ENCODE data around the gene CACNB1. TPM values are rescaled to one million over a fixed set of nuclear protein-coding genes. Genes with fewer than 3 reads are reported as not detected.

CACNB1 gene
- total and polyA plus RNA-seq, 2 of the 13 experiments (the other 11 are each of a cell fraction or from before 2014, with no cell fraction given), result 0.75 to 1.5 TPM

DNA sequence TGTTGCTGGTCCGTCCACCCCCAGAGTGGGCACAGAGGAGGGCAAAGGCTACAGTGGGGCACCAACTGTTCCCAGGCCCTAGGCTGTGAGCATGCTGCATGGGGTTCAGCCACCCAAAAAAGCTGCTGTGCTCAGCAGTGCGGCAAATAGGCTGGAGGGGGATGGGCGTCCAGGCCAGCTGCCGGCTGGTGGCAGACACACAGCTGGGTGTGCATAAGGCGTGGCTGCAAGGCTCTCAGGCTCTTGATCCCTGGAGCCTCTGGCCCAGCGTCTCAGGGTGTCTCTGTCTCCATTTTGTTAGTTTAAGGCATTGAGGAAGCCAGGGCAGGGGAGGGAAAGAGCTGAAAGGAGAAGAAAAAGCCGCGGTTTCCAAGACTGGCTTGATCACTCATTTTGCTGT is 11.4 kb upstream of the CACNB1 start:
- POLR2A ChIA-PET, result interaction anchor here (3.0 kb wide), 1 partner anchor 9 kb away, joined by 22 read pairs; the partner anchor contains the start of gene RPL19
- H3K4me3 ChIP-seq (replicated peaks in 1 of 3; ENCODE audit: insufficient read depth in 1 of 3, low read depth in 2 of 3, low read length in 3 of 3), result no peak overlapping the region
- no peak for DNase-seq (ENCODE audit: low spot score)

DNA sequence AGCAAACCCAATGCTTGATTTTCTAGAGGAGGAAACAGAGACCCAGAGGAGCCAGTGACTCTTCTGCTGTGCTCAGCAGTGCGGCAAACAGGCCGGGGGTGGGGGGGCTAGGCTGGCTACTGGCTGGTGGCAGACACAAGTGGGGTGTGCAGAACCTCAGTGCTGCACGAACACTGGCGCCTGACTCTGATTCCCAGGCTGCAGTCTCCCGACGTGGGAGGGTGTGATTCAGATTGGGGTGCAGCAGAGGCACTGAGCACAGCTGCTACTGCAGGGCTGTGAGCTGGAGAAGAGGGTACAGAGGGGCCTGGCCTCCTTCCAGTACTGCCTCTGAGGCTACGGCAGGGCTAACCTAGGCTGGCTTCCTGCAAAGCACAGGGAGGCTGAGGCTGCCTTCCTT is 10.7 kb upstream of the CACNB1 start:
- Histone ChIP-seq H3K4me1 (ENCODE audit: insufficient read depth, low read length) (no peaks in the 10 kb centered on the region), H3K4me2 (ENCODE audit: low read depth, low read length) (no peak overlapping the region), H3K9ac (ENCODE audit: insufficient read depth, low read depth, low read length) (no peak overlapping the region), H3K4me3 (replicated peaks in 1 of 3; ENCODE audit: insufficient read depth in 1 of 3, low read depth in 2 of 3, low read length in 3 of 3) (no peak overlapping the region), H2AFZ (ENCODE audit: low read length) (no peak overlapping the region), H3K27me3 (ENCODE audit: control insufficient read depth in 1 of 2, insufficient read depth in 2 of 2, low read length in 2 of 2) (peaks cover 13 to 49% of the 10 kb centered on the region in 2 experiments; a peak in 4 of 5 replicates), H3K79me2 (ENCODE audit: insufficient read depth, low read length) (no peaks in the 10 kb centered on the region), H4K20me1 (ENCODE audit: insufficient read depth, low read length) (peaks cover 7% of the 10 kb centered on the region), H3K36me3 (replicated peaks in 1 of 2; ENCODE audit: control insufficient read depth in 1 of 2, insufficient read depth in 2 of 2, low read length in 2 of 2) (peaks cover 14 to 20% of the 10 kb centered on the region in 2 experiments), H3K9me3 (ENCODE audit: low read length) (no peaks in the 10 kb centered on the region), H3K27ac (ENCODE audit: extremely low read length, insufficient read depth, low read length) (no peak overlapping the region)
- peak; percentile 4; the same call in 2 of the 3 replicates for ATAC-seq
- FAIRE-seq, result no peak
- no TSS peak for BruUV-seq (replicated peaks)
- DNase-seq (ENCODE audit: low spot score), result no peak
- CTCF ChIA-PET (ENCODE audit: low intra/inter-chr PET ratio, low total read pairs), result interaction anchor here (0.9 to 4.3 kb wide), 2 partner anchors 34 to 37 kb away, joined by 3 to 35 read pairs; no protein-coding TSS in a partner anchor
- TF ChIP-seq SP140L (CRISPR knock-in tag; IDR thresholded peaks at IDR 0.05; ENCODE audit: borderline replicate concordance) (no peak), BRCA1 (CRISPR knock-in tag; IDR thresholded peaks at IDR 0.05) (no peak), ZNF331 (CRISPR knock-in tag; IDR thresholded peaks at IDR 0.05) (no peak), ZNF777 (CRISPR knock-in tag; IDR thresholded peaks at IDR 0.05) (no peak), ZNF354B (CRISPR knock-in tag; IDR thresholded peaks at IDR 0.05) (no peak)
- TF ChIP-seq, protein P1, sequence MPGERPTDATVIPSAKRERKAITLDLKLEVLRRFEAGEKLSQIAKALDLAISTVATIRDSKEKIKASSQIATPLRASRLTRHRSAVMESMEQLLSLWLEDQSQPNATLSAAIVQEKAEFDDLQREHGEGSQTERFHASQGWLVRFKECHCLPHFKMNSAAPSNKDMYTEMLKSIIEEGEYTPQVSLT (CRISPR knock-in tag; IDR thresholded peaks at IDR 0.05; ENCODE audit: borderline replicate concordance, low read depth), result no peak
- in situ Hi-C loops (cut with HindIII; ENCODE audit: extremely low pct_ligation_motif_present, low pct_unique_long_range_greater_than_20kb), result no loop called here
- POLR2A ChIA-PET, result interaction anchor here (3.0 kb wide), 1 partner anchor 8 kb away, joined by 22 read pairs; the partner anchor contains the start of gene RPL19
- WGBS (ENCODE audit: low lambda C conversion rate), result 11% methylated on average over 3 of the region's 7 CpGs
- intact Hi-C loops (cut with micrococcal nuclease; ENCODE audit: unreplicated experiment), result no loop called here

More for the DNA sequence above, 11.4 kb upstream of the CACNB1 start:
- CTCF ChIA-PET (ENCODE audit: low intra/inter-chr PET ratio, low total read pairs), result interaction anchor here (0.9 to 4.3 kb wide), 2 partner anchors 33 to 36 kb away, joined by 3 to 35 read pairs; no protein-coding TSS in a partner anchor
- H3K4me1 ChIP-seq (ENCODE audit: insufficient read depth, low read length), result no peaks in the 10 kb centered on the region
- peaks cover 8 to 13% of the 10 kb centered on the region in 2 experiments for H3K36me3 ChIP-seq (replicated peaks in 1 of 2; ENCODE audit: control insufficient read depth in 1 of 2, insufficient read depth in 2 of 2, low read length in 2 of 2)
- BruUV-seq (replicated peaks), result no TSS peak
- no peak overlapping the region for H3K9ac ChIP-seq (ENCODE audit: insufficient read depth, low read depth, low read length)
- peaks cover 13 to 53% of the 10 kb centered on the region in 2 experiments; a peak in 4 of 5 replicates for H3K27me3 ChIP-seq (ENCODE audit: control insufficient read depth in 1 of 2, insufficient read depth in 2 of 2, low read length in 2 of 2)
- TF ChIP-seq NCOR1 (IDR thresholded peaks at IDR 0.05; ENCODE audit: borderline replicate concordance, low read length) (no peak), NFRKB (IDR thresholded peaks at IDR 0.05) (no peak), KLF6 (CRISPR knock-in tag; IDR thresholded peaks at IDR 0.05) (no peak), ZNF768 (CRISPR knock-in tag; IDR thresholded peaks at IDR 0.05) (peak; percentile 69; the same call in 1 of the 2 replicates), AHR (CRISPR knock-in tag; IDR thresholded peaks at IDR 0.05) (no peak), ZNF101 (CRISPR knock-in tag; IDR thresholded peaks at IDR 0.05; ENCODE audit: borderline replicate concordance, low read depth) (no peak), SMARCE1 (IDR thresholded peaks at IDR 0.05; ENCODE audit: borderline replicate concordance) (no peak), SRSF4 (IDR thresholded peaks at IDR 0.05; ENCODE audit: low read depth, low read length, poor library complexity, severe bottlenecking) (no peak), NFIC (IDR thresholded peaks at IDR 0.05; ENCODE audit: low read length) (no peak), ZNF331 (CRISPR knock-in tag; IDR thresholded peaks at IDR 0.05) (peak; percentile 91), ZNF766 (CRISPR knock-in tag; IDR thresholded peaks at IDR 0.05; ENCODE audit: borderline replicate concordance) (no peak)
- in situ Hi-C loops (cut with HindIII; ENCODE audit: extremely low pct_ligation_motif_present, low pct_unique_long_range_greater_than_20kb) (no loop called here), intact Hi-C loops (cut with micrococcal nuclease; ENCODE audit: unreplicated experiment) (no loop called here)
- WGBS (ENCODE audit: low lambda C conversion rate), result 21% methylated on average over 7 of the region's 8 CpGs
- ATAC-seq, result no peak
- no peak for FAIRE-seq
- no peak overlapping the region for H3K27ac ChIP-seq (ENCODE audit: extremely low read length, insufficient read depth, low read length)
- no peaks in the 10 kb centered on the region for H3K9me3 ChIP-seq (ENCODE audit: low read length)
- H3K4me2 ChIP-seq (ENCODE audit: low read depth, low read length), result no peak overlapping the region
- no peak overlapping the region for H2AFZ ChIP-seq (ENCODE audit: low read length)
- no peaks in the 10 kb centered on the region for H3K79me2 ChIP-seq (ENCODE audit: insufficient read depth, low read length)
- peaks cover 3% of the 10 kb centered on the region for H4K20me1 ChIP-seq (ENCODE audit: insufficient read depth, low read length)
